HepG2 (cell line): ENCODE results near the gene RNF149. TPM values are rescaled to one million over a fixed set of nuclear protein-coding genes. Genes with fewer than 3 reads are reported as not detected.

Experiments
- BATF2 ChIP-seq: sonication (generic); formaldehyde crosslinking; IDR thresholded peaks from 2 replicates; pipeline ENCODE4 v1.8.0; 2022; ENCODE audit warnings: mild to moderate bottlenecking, missing genetic modification reagents, moderate library complexity
- BCL3 ChIP-seq: sonication (generic); formaldehyde crosslinking; IDR thresholded peaks from 2 replicates; pipeline ENCODE4 v1.5.1; 2020; ENCODE audit warnings: mild to moderate bottlenecking, missing genetic modification reagents, moderate library complexity
- CHCHD3 ChIP-seq: sonication (generic); formaldehyde crosslinking; IDR thresholded peaks from 2 replicates; pipeline ENCODE4 v1.8.0; 2022; ENCODE audit warnings: mild to moderate bottlenecking, missing genetic modification reagents, moderate library complexity
- DDIT3 ChIP-seq: sonication (generic); formaldehyde crosslinking; IDR thresholded peaks from 2 replicates; pipeline ENCODE4 v1.4.0; 2020; ENCODE audit warnings: mild to moderate bottlenecking, missing genetic modification reagents
- E2F1 ChIP-seq: sonication (generic); formaldehyde crosslinking; IDR thresholded peaks from 2 replicates; pipeline ENCODE4 v1.5.0; 2020; ENCODE audit warnings: missing genetic modification reagents
- EED ChIP-seq: sonication (generic); formaldehyde crosslinking; IDR thresholded peaks from 2 replicates; pipeline ENCODE4 v1.5.0; 2020; ENCODE audit warnings: mild to moderate bottlenecking, missing genetic modification reagents
- FIP1L1 ChIP-seq: fragments of 200-400 bp; formaldehyde crosslinking; IDR thresholded peaks from 2 replicates; pipeline ENCODE4 v1.6.1; 2018; ENCODE audit warnings: low read depth, mild to moderate bottlenecking, low read length, moderate library complexity, borderline replicate concordance; ENCODE audit not compliant: insufficient read depth
- HOXA9 ChIP-seq: sonication (generic); formaldehyde crosslinking; IDR thresholded peaks from 2 replicates; pipeline ENCODE4 v1.8.1; 2022; ENCODE audit warnings: missing genetic modification reagents, mild to moderate bottlenecking, moderate library complexity, borderline replicate concordance
- LBX2 ChIP-seq: sonication (generic); formaldehyde crosslinking; IDR thresholded peaks from 2 replicates; pipeline ENCODE4 v1.5.0; 2020; ENCODE audit warnings: missing genetic modification reagents, mild to moderate bottlenecking, borderline replicate concordance
- NRL ChIP-seq: sonication (generic); formaldehyde crosslinking; IDR thresholded peaks from 2 replicates; pipeline ENCODE4 v1.5.0; 2020; ENCODE audit warnings: missing genetic modification reagents, mild to moderate bottlenecking, moderate library complexity, borderline replicate concordance
- POLR2G ChIP-seq: fragments of 200-400 bp; formaldehyde crosslinking; IDR thresholded peaks from 2 replicates; pipeline ENCODE4 v1.6.1; 2018; ENCODE audit warnings: mild to moderate bottlenecking, low read depth, low read length, moderate library complexity
- PPARG ChIP-seq: conservative IDR thresholded peaks from 2 replicates; pipeline ENCODE4 v1.6.1; 2016; ENCODE audit warnings: missing biosample characterization, missing genetic modification reagents
- PREB ChIP-seq: sonication (generic); formaldehyde crosslinking; IDR thresholded peaks from 2 replicates; pipeline ENCODE4 v1.4.0; 2020; ENCODE audit warnings: missing genetic modification reagents
- XRCC5 ChIP-seq: fragments of 200-400 bp; formaldehyde crosslinking; optimal IDR thresholded peaks from 2 replicates; pipeline ENCODE3; 2017; ENCODE audit warnings: mild to moderate bottlenecking, low read length
- ZNF24 ChIP-seq: fragments of 450-650 bp; IDR thresholded peaks from 2 replicates; pipeline ENCODE4 v1.6.1; 2017; ENCODE audit warnings: antibody characterized with exemption, mild to moderate bottlenecking
- ZNF580 ChIP-seq: IDR thresholded peaks from 2 replicates; pipeline ENCODE4 v1.6.1; 2016; ENCODE audit warnings: low read depth, borderline replicate concordance
- ZNF839 ChIP-seq: sonication (generic); formaldehyde crosslinking; IDR thresholded peaks from 2 replicates; pipeline ENCODE4 v1.4.0; 2020; ENCODE audit warnings: missing genetic modification reagents, mild to moderate bottlenecking, borderline replicate concordance
- polyA plus RNA-seq, 8 experiments: library from polyadenylated mRNA; depleted of rRNA in 3 of 8; stranded (reverse) in 7 of 8; unstranded in 1 of 8; fragments of >200 nt; fragmentation: Illumina TruSeq in 4 of 8; extraction: Trizol in 4 of 8; gene quantifications; 2 replicates each; pipeline versions ENCODE4 v1.2.1 to v1.2.3, GENCODE V29; 2011 to 2016; ENCODE audit warnings: low read depth in 4 of 8, missing spikeins in 1 of 8, mixed read lengths in 1 of 8; ENCODE audit not compliant: insufficient read depth in 1 of 8
- total RNA-seq, 5 experiments: library from RNA; depleted of rRNA; stranded (reverse); fragments of >200 nt; fragmentation: Illumina TruSeq; extraction: Trizol; gene quantifications; 2 replicates each; pipeline ENCODE4 v1.2.3, GENCODE V29; 2016; ENCODE audit warnings: low read depth in 1 of 5

The RNF149 gene
- total and polyA plus RNA-seq, 2 of the 13 experiments (the other 11 are each of a cell fraction or from before 2014, with no cell fraction given), result 87.6 to 109 TPM

GRCh38 chr2:101252408-101253012 is 56.0 kb downstream of the RNF149 start, which contains the start of gene CNOT11 (continued):
- TF ChIP-seq PREB (CRISPR knock-in tag), result no peak
- TF ChIP-seq PPARG (CRISPR knock-in tag), result peak; percentile 62
- TF ChIP-seq BATF2 (CRISPR knock-in tag), result peak; percentile 75
- TF ChIP-seq CHCHD3 (CRISPR knock-in tag), result no peak
- peak; percentile 46; the same call in 1 of the 2 replicates for TF ChIP-seq E2F1 (CRISPR knock-in tag)
- peak; percentile 97 for TF ChIP-seq POLR2G
- TF ChIP-seq HOXA9 (CRISPR knock-in tag), result peak; percentile 55; the same call in 1 of the 2 replicates
- TF ChIP-seq ZNF839 (CRISPR knock-in tag), result no peak; the same call in 1 of the 2 replicates
- no peak for TF ChIP-seq BCL3 (CRISPR knock-in tag)
- peak; percentile 80 for TF ChIP-seq XRCC5
- TF ChIP-seq ZNF580 (CRISPR knock-in tag), result peak; percentile 81; the same call in 1 of the 2 replicates
- TF ChIP-seq FIP1L1, result no peak; the same call in 1 of the 2 replicates
- TF ChIP-seq ZNF24, result no peak
- TF ChIP-seq EED (CRISPR knock-in tag), result no peak; the same call in 1 of the 2 replicates
- TF ChIP-seq LBX2 (CRISPR knock-in tag), result no peak
- TF ChIP-seq DDIT3 (CRISPR knock-in tag), result no peak
- TF ChIP-seq NRL, result no peak
